ENCODE results near the gene TCF7L1. TPM values are rescaled to one million over a fixed set of nuclear protein-coding genes. Genes with fewer than 3 reads are reported as not detected.

Gene TCF7L1
- total RNA-seq, 6 experiments from 2014 or later: 1.2 to 8.8 (median 3.7) TPM

- Histone ChIP-seq H3K9me3 (no peaks in the 10 kb centered on the region), H3K27ac (no peak overlapping the region), H3K4me3 (no peak overlapping the region), H3K27me3 (no peaks in the 10 kb centered on the region), H3K4me1 (no peaks in the 10 kb centered on the region), H3K36me3 (no peaks in the 10 kb centered on the region)
- DNase-seq (no peak), ATAC-seq (no peak)
- intact Hi-C loops (cut with DNase I): no loop called here
- TF ChIP-seq CTCF (IDR thresholded peaks at IDR 0.05) (no peak), POLR2A (IDR thresholded peaks at IDR 0.05) (no peak)
- WGBS (ENCODE audit: insufficient coverage, low coverage, low lambda C conversion rate, missing lambda C conversion rate): 89% methylated on average over 3 of the region's 7 CpGs
Observed at GRCh38 chr2:85185431-85185940, 52.3 kb downstream of the TCF7L1 start.

- TF ChIP-seq CTCF (IDR thresholded peaks at IDR 0.05): no peak
- TF ChIP-seq POLR2A (IDR thresholded peaks at IDR 0.05): no peak
- WGBS (ENCODE audit: insufficient coverage, low coverage, low lambda C conversion rate, missing lambda C conversion rate): 63% methylated on average over 2 of the region's 2 CpGs
- Histone ChIP-seq H3K27ac (no peak overlapping the region), H3K36me3 (no peaks in the 10 kb centered on the region), H3K4me1 (no peaks in the 10 kb centered on the region), H3K4me3 (no peak overlapping the region), H3K9me3 (no peaks in the 10 kb centered on the region), H3K27me3 (no peaks in the 10 kb centered on the region)
- no peak for DNase-seq
- no peak for ATAC-seq
- intact Hi-C loops (cut with DNase I): no loop called here
Observed at GRCh38 chr2:85187069-85187468, 53.9 kb downstream of the TCF7L1 start.

GRCh38 chr2:85188852-85189251, 55.7 kb downstream of the TCF7L1 start:
- no peaks in the 10 kb centered on the region for H3K4me1 ChIP-seq
- H3K27me3 ChIP-seq: no peaks in the 10 kb centered on the region
- no peak overlapping the region for H3K27ac ChIP-seq
- no peak overlapping the region for H3K4me3 ChIP-seq
- intact Hi-C loops (cut with DNase I): no loop called here
- DNase-seq (no peak), ATAC-seq (no peak)
- no peaks in the 10 kb centered on the region for H3K36me3 ChIP-seq
- WGBS (ENCODE audit: insufficient coverage, low coverage, low lambda C conversion rate, missing lambda C conversion rate): 51% methylated on average over 5 of the region's 5 CpGs
- TF ChIP-seq CTCF (IDR thresholded peaks at IDR 0.05) (no peak), POLR2A (IDR thresholded peaks at IDR 0.05) (no peak)
- H3K9me3 ChIP-seq: no peaks in the 10 kb centered on the region

- no peak overlapping the region for H3K27ac ChIP-seq
- no peaks in the 10 kb centered on the region for H3K9me3 ChIP-seq
- H3K4me1 ChIP-seq: no peaks in the 10 kb centered on the region
- H3K27me3 ChIP-seq: no peaks in the 10 kb centered on the region
- no peak for ATAC-seq
- no peaks in the 10 kb centered on the region for H3K36me3 ChIP-seq
- TF ChIP-seq POLR2A (IDR thresholded peaks at IDR 0.05) (no peak), CTCF (IDR thresholded peaks at IDR 0.05) (no peak)
- DNase-seq: no peak
- H3K4me3 ChIP-seq: no peak overlapping the region
- 67% methylated on average over 3 of the region's 12 CpGs for WGBS (ENCODE audit: insufficient coverage, low coverage, low lambda C conversion rate, missing lambda C conversion rate)
- intact Hi-C loops (cut with DNase I): no loop called here
Observed at GRCh38 chr2:85189606-85190270, 56.5 kb downstream of the TCF7L1 start.

All from right lobe of liver (tissue), 6 donors.